Muscle of leg (tissue), 11 donors: ENCODE results near the gene ATAD3A. TPM values are rescaled to one million over a fixed set of nuclear protein-coding genes. Genes with fewer than 3 reads are reported as not detected.
A peak's percentile ranks its signal among the peaks of the same experiment; 100 is the strongest.

Experiments used
- DNase-seq: peaks from one replicate; pipeline ENCODE4 v3.0.0; 2013
- H3K27ac ChIP-seq: one replicate; pipeline ENCODE4 v1.5.1; 2013; ENCODE audit warnings: mild to moderate bottlenecking, low read length, control low read depth
- H3K27me3 ChIP-seq: one replicate; pipeline ENCODE4 v1.6.1; 2013; ENCODE audit warnings: low read length; ENCODE audit not compliant: control insufficient read depth, insufficient read depth
- H3K36me3 ChIP-seq: one replicate; pipeline ENCODE4 v1.6.1; 2013; ENCODE audit warnings: low read length; ENCODE audit not compliant: control insufficient read depth, insufficient read depth
- H3K4me1 ChIP-seq: one replicate; pipeline ENCODE4 v1.6.1; 2013; ENCODE audit warnings: low read length; ENCODE audit not compliant: control insufficient read depth, insufficient read depth
- H3K4me3 ChIP-seq: one replicate; pipeline ENCODE4 v1.5.1; 2013; ENCODE audit warnings: low read length, control low read depth
- H3K9me3 ChIP-seq: replicated peaks from 2 replicates; pipeline ENCODE4 v1.6.1; 2013; ENCODE audit warnings: low read depth, low read length; ENCODE audit not compliant: control insufficient read depth
- WGBS: methylation state at CpG from one replicate; pipeline ENCODE4 v1.1.5; 2013; ENCODE audit warnings: missing lambda C conversion rate; ENCODE audit not compliant: insufficient coverage; 5-methylcytosine and 5-hydroxymethylcytosine counted together
- polyA plus RNA-seq, 8 donors: library from polyadenylated mRNA; unstranded; fragments of 120-200 nt; gene quantifications; one replicate each; pipeline versions ENCODE4 v1.2.1 to v1.2.3, GENCODE V29; 2013; ENCODE audit warnings: inconsistent platforms in 1 of 8, low replicate concordance in 1 of 8; ENCODE audit not compliant: insufficient read length in 8 of 8, insufficient read depth in 1 of 8
- total RNA-seq: library from RNA; stranded (reverse); fragments of 120-200 nt; gene quantifications from one replicate; pipeline ENCODE4 v1.2.4, GENCODE V29; 2013

ATAD3A gene
- total and polyA plus RNA-seq, 9 donors = 13.5 to 22.0 (median 20.5) TPM

DNA sequence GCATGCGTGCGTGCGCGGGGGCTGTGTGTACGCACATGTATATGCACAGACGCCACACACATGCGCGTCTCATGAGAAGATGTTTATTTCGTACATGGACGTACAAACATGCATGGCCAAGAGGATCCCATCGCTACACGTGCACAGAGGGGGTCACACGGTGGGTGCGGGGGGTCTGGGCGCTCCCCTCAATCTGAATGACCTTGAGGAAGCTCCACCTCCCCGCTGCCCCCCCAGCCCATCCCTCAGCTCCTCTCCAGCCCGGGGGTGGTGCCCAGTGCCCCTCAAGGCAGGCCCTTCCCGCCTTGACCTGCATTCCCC lies 27.0 kb downstream of the ATAD3A start:
- peak overlapping the region; percentile 44 for H3K4me3 ChIP-seq
- 62% methylated on average over 18 of the region's 18 CpGs for WGBS
- H3K4me1 ChIP-seq = peaks cover 29% of the 10 kb centered on the region
- H3K27me3 ChIP-seq = no peaks in the 10 kb centered on the region
- H3K27ac ChIP-seq = no peak overlapping the region
- H3K36me3 ChIP-seq = peaks cover 37% of the 10 kb centered on the region
- no peak for DNase-seq
- no peaks in the 10 kb centered on the region for H3K9me3 ChIP-seq

DNA sequence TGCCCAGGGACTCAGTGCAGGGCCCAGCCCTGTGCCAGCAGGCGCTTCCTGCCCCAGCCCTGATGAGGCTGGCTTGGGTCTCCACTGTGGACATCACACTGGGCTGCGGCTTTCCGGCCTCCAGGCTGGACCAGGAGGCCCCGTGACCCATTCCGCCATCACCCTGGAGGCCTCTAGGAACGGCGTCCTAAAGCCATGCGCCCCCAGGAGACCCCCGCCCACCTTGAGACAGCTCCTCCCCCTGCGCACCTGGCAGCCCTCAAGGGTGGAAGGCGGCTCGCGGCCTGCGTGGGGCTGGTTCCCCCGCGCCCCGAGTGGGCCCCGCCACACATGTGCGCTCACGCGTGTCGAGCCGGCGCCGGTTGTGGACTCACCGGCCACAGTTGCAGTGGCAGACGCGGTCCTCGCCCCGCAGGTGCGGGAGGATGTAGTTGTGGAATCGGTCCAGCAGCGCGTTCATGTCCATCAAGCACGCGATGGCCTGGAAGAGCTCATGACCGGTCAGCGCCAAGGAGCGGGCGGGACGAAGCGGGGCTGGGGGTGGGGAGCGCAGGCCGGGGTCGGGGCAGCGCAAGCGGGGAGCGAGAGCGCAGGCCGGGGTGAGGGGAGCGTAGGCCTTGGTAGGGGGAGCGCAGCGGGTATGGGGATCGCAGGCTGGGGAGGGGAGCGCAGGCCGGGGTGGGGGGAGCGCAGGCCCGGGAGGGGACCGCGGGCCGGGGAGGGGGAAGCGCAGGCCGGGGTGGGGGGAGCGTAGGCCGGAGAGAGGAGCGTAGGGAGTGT lies 27.5 kb downstream of the ATAD3A start:
- Histone ChIP-seq H3K27ac (no peak overlapping the region), H3K27me3 (no peaks in the 10 kb centered on the region), H3K4me1 (peaks cover 29% of the 10 kb centered on the region), H3K9me3 (no peaks in the 10 kb centered on the region), H3K36me3 (peaks cover 37% of the 10 kb centered on the region), H3K4me3 (peak overlapping the region; percentile 44)
- peak; percentile 70 for DNase-seq
- WGBS = 7% methylated on average over 45 of the region's 66 CpGs

DNA sequence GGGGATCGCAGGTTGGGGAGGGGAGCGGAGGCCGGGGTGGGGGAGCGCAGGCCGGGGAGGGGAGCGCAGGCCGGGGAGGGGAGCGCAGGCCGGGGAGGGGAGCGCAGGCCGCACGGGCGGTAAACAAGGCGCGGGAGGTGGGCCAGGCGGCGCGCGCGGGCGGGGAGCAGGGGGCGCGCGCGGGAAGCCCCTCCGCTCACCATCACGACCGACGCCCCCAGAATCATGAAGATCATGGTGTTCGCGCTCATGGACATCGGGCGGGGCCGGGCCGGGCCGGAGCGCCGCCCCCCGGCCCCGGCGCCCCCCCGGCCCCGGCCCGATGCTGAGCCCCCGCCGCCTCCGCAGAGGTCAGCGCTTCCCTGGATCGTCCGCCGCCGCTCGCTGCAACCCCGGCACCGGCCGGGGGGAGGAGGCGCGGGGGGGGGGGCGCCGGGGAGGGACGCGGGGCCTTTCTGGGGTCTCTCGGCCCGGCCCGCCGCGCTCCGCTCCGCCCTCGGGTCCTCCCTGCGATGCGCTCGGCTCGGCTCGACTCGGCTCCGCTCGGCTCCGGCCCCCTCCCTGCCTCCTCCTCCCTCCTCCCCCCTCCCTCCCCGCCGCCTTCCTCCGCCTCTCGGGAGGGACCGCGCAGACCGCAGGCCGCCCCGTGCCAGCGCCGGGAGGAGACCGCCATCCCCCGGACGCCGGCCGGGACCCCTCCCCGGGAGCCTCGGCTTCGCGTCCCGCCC lies 28.3 kb downstream of the ATAD3A start, which contains the start of gene TMEM240:
TSS of gene TMEM240 (minus strand) at position 535 of the 728 bp plus-strand sequence. CDS start at position 257, 278 bp downstream.
- H3K4me1 ChIP-seq = peaks cover 29% of the 10 kb centered on the region
- WGBS = 0% methylated on average over 49 of the region's 100 CpGs

DNA sequence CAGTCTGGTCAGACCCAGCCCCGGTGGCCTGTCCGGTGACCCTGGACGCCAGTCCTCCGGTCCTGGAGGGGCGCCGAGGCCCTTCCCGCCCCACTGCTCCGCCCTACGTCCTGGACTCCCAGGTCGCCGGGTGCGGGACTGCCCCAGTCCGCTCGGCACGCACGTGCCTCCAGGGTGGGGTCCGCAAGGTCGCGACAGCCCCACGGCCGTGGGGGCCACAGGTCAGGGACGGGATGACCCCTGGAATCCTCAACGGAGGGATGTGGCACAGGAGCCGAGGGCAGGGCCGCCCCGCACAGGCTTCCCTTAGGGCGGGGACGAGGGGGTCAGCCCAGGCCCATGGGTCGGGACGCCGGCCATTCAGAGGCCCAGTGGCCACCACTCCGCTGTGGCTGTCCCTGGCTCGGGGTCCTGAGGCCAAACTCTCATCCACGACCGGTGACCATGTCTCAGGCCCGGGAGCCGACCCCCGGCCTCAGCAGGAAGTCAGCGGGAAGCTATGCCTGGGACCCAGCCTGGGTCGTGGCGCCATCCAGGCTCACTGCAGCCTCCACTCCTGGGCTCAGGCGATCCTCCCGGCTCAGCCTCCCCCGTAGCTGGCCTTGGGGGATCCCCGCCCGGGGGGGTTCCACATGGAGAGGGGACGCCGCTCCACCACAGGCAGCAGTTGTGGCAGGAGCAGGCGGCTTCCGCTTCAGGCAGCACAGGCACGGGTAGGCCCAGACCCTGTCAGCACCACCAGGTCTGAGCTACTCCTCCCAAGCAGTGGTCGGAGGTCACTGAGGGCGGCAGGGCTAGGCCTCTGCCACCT lies 29.1 kb downstream of the ATAD3A start:
- no peak for DNase-seq
- Histone ChIP-seq H3K27ac (no peak overlapping the region), H3K4me3 (peak overlapping the region; percentile 18), H3K27me3 (no peaks in the 10 kb centered on the region), H3K36me3 (peaks cover 37% of the 10 kb centered on the region), H3K4me1 (peaks cover 28% of the 10 kb centered on the region), H3K9me3 (no peaks in the 10 kb centered on the region)
- 47% methylated on average over 51 of the region's 53 CpGs for WGBS

More for the DNA sequence above, 28.3 kb downstream of the ATAD3A start, which contains the start of gene TMEM240:
- Histone ChIP-seq H3K36me3 (peaks cover 37% of the 10 kb centered on the region), H3K9me3 (no peaks in the 10 kb centered on the region), H3K27me3 (no peaks in the 10 kb centered on the region), H3K27ac (no peak within 1 kb of the TSS), H3K4me3 (peak within 1 kb of the TSS; percentile 44)
- DNase-seq = peak; percentile 91

DNA sequence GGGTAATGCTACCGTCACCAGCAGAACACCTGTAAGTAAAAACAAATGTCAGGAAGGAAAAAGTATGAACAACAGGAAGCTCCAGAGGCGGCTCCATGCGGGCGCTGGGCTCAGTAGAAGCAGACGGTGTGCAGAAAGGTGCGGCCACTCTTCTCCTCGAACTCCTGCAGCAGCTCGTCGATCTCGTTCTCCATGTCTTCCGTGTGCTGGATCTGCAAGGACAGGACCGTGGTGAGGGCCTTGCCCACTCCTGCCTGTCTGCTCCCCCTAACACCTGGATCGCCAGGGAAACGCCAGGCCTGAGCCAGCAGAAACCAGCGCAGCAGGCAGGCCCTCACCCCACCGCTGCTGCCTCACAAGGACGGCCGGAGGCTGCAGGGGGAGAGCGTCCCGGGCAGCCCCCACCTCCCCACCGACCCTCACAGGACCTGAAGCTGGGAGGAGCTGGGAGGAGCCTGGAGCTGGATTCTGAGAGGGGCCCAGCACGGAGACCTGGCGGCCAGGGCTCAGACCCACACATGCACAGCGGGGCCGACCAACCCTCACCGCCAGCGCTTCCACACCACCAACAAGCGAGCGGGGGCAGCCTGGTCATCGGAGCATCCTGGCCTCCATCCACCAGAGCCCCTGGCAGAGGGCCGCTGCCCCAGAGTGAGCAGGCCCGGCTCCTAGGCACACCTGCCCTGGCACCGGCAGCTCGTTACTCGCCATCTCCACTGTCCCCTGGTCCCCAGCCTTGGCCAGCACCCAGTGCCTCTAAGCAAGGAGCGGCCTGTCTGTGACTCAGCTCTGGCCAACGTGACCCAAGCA lies 30.2 kb downstream of the ATAD3A start:
- DNase-seq = no peak
- Histone ChIP-seq H3K27me3 (no peaks in the 10 kb centered on the region), H3K27ac (no peak overlapping the region), H3K4me3 (no peak overlapping the region), H3K4me1 (peaks cover 19% of the 10 kb centered on the region), H3K36me3 (peaks cover 36% of the 10 kb centered on the region), H3K9me3 (no peaks in the 10 kb centered on the region)
- 69% methylated on average over 28 of the region's 37 CpGs for WGBS

DNA sequence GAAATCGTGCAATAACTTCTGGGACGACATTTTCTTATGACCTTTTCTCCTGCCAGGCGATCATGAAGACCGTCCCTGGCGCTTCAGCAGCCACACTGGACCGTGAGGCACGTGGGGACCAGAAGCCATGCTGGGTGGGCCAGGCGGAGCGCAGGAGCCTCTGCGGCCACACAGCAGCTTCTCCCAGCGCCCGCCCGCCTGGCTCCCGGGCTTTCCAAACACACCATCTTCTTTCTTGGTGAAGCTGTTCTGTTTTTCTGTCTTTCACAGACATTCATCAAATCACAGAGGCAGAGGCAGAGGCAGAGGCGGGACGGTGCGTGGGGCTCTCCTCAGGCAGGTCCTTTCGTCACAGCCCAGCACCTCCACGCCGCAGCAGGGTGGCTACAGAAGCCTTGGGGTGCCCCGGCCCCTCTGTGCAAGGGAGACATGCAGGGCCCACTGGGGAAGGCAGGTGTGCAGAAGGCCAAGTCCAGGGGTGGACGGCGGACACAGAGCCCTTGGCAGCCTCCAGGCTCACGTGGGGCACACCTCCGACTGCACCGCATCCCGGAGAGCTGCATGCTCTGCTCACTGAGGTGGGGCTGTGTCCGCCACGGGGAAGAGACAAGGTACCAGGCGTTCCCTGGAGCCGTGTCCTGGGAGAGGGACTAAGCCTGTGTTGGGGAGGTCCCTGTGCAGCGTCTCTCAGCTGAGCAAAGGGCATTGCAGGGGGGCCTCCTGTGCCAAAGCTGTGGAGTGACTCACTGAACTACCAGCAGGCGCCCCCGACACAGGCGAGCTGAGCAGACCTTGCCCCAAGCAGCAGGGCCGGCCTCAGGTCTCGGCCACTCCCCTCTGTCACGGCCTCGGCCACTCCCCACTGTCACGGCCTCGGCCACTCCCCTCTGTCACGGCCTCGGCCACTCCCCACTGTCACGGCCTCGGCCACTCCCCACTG lies 31.1 kb downstream of the ATAD3A start:
- H3K4me1 ChIP-seq = peaks cover 17% of the 10 kb centered on the region
- DNase-seq = no peak
- WGBS = 82% methylated on average over 41 of the region's 45 CpGs
- peaks cover 29% of the 10 kb centered on the region for H3K36me3 ChIP-seq
- no peaks in the 10 kb centered on the region for H3K9me3 ChIP-seq
- no peaks in the 10 kb centered on the region for H3K27me3 ChIP-seq
- H3K27ac ChIP-seq = no peak overlapping the region
- no peak overlapping the region for H3K4me3 ChIP-seq

DNA sequence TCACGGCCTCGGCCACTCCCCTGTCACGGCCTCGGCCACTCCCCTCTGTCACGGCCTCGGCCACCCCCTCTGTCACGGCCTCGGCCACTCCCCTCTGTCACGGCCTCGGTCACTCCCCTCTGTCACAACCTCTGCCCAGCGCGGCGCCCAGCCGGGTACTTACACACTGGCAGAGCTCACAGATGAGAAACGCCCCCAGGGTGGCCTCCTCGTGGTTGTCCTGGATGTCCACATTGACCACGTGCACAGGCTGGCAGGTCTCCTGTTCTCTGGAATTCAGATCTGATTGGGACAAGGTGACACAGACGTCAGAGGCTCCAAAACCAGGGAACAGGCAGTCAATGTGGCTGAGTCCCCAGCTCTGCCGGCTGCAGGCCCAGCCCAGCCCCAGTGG lies 31.7 kb downstream of the ATAD3A start:
- Histone ChIP-seq H3K27ac (no peak overlapping the region), H3K9me3 (no peaks in the 10 kb centered on the region), H3K4me1 (peaks cover 17% of the 10 kb centered on the region), H3K4me3 (no peak overlapping the region), H3K27me3 (no peaks in the 10 kb centered on the region), H3K36me3 (peaks cover 23% of the 10 kb centered on the region)
- WGBS = 76% methylated on average over 19 of the region's 19 CpGs
- DNase-seq = no peak

DNA sequence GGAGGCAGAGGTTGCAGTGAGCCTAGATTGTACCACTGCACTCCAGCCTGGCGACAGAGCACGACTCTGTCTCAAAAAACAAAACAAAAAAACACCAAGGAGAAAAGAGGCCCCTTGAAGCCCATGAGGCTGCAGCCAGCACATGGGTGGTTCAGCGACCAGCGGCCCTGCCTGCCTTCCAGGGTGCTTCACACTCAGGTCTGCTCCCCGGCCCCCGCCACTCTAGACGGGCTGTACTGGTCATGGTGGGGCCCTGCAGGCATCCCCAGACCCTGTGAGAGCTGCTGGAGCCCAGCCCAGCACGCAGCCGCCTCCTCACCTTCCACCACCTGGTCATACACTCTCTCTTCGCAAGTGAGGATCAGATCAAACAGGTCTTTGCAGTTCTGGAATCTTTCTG lies 32.6 kb downstream of the ATAD3A start:
- Histone ChIP-seq H3K4me3 (no peak overlapping the region), H3K36me3 (peaks cover 23% of the 10 kb centered on the region), H3K27me3 (no peaks in the 10 kb centered on the region), H3K27ac (no peak overlapping the region), H3K4me1 (peaks cover 9% of the 10 kb centered on the region), H3K9me3 (no peaks in the 10 kb centered on the region)
- WGBS = 59% methylated on average over 8 of the region's 10 CpGs
- DNase-seq = no peak
